ENCODE data around the gene GALNT1.

DNA sequence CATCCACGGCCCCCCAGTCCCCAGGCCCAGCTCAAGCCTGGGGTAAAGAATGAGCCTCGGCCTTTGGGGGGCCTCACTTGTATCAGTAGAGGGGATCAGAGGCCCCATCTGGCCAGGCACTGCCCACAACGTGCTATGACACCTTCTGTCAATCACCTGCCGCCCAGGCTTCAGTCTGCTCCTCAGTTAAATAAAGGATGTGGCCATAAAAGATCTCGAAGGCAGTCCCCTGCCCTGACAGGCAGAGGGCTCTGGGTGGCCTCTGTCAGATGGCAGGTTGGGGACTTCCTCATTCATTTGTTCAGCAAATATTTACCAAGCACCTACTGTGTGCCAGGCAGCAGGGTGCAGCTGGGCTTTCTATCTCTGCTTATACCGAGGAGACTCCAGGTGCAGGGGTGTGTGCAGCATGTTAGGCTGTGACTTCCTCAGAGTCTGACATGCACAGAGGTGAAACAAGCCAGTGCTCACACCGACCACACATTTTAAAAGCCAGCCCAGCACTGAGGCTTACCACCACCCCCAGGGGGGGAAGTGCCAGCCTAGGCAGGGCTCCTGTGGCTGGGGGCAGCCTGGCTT lies 166.4 kb downstream of the GALNT1 start:
- TF ChIP-seq, protein P1, sequence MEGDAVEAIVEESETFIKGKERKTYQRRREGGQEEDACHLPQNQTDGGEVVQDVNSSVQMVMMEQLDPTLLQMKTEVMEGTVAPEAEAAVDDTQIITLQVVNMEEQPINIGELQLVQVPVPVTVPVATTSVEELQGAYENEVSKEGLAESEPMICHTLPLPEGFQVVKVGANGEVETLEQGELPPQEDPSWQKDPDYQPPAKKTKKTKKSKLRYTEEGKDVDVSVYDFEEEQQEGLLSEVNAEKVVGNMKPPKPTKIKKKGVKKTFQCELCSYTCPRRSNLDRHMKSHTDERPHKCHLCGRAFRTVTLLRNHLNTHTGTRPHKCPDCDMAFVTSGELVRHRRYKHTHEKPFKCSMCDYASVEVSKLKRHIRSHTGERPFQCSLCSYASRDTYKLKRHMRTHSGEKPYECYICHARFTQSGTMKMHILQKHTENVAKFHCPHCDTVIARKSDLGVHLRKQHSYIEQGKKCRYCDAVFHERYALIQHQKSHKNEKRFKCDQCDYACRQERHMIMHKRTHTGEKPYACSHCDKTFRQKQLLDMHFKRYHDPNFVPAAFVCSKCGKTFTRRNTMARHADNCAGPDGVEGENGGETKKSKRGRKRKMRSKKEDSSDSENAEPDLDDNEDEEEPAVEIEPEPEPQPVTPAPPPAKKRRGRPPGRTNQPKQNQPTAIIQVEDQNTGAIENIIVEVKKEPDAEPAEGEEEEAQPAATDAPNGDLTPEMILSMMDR (optimal IDR thresholded peaks at IDR 0.05 in 1 of 3, IDR thresholded peaks at IDR 0.05 in 1 of 3, conservative IDR thresholded peaks at IDR 0.05 in 1 of 3; ENCODE audit: extremely low read depth in 1 of 3, insufficient read depth in 2 of 3, low read length in 3 of 3), result no peak
- TF ChIP-seq EZH2 (IDR thresholded peaks at IDR 0.05; ENCODE audit: low read length), result no peak

All from keratinocyte (primary cell).